Right hindlimb (tissue), 1 donor: ENCODE results near the gene ROMO1.
"Not testable (repeated sequence)": the region's sequence is repeated elsewhere in the genome, so short reads cannot be mapped to it uniquely, and the experiment has no call there.

Source experiments
- DNase-seq: peaks from one replicate; pipeline ENCODE4 v3.0.0-alpha.2; 2018

Gene ROMO1

GRCh38 chr20:35681960-35682359, 17.2 kb upstream of the ROMO1 start:
- DNase-seq = no peak

GRCh38 chr20:35685368-35685767, 13.8 kb upstream of the ROMO1 start:
- DNase-seq = not testable (repeated sequence)

GRCh38 chr20:35686872-35687271, 12.3 kb upstream of the ROMO1 start:
- DNase-seq = not testable (repeated sequence)

GRCh38 chr20:35690265-35690664, 8.9 kb upstream of the ROMO1 start:
- DNase-seq = no peak

GRCh38 chr20:35695245-35695749, 3.9 kb upstream of the ROMO1 start:
- no peak for DNase-seq

- no peak for DNase-seq
Observed at GRCh38 chr20:35695978-35696377, 3.2 kb upstream of the ROMO1 start.

- no peak for DNase-seq
Observed at GRCh38 chr20:35697696-35698297, 1.4 kb upstream of the ROMO1 start.

- DNase-seq = no peak
Observed at GRCh38 chr20:35698298-35699126, 693 bp upstream of the ROMO1 start.

- DNase-seq = no peak
Observed at GRCh38 chr20:35699957-35700624, 886 bp downstream of the ROMO1 start.

- no peak for DNase-seq
Observed at GRCh38 chr20:35700625-35701148, 1.5 kb downstream of the ROMO1 start.

- DNase-seq = no peak
Observed at GRCh38 chr20:35702051-35702823, 3.0 kb downstream of the ROMO1 start.

- DNase-seq = no peak
Observed at GRCh38 chr20:35702824-35703695, 3.9 kb downstream of the ROMO1 start.

GRCh38 chr20:35704514-35705261, 5.5 kb downstream of the ROMO1 start:
- no peak for DNase-seq

GRCh38 chr20:35705894-35706293, 6.7 kb downstream of the ROMO1 start:
- not testable (repeated sequence) for DNase-seq

GRCh38 chr20:35706591-35707529, 7.7 kb downstream of the ROMO1 start:
- not testable (repeated sequence) for DNase-seq

- DNase-seq = no peak
Observed at GRCh38 chr20:35708502-35708901, 9.3 kb downstream of the ROMO1 start.

- no peak for DNase-seq
Observed at GRCh38 chr20:35709259-35709658, 10.1 kb downstream of the ROMO1 start.

- no peak for DNase-seq
Observed at GRCh38 chr20:35710039-35710438, 10.8 kb downstream of the ROMO1 start.

- no peak for DNase-seq
Observed at GRCh38 chr20:35710884-35711587, 11.8 kb downstream of the ROMO1 start.
